Measurements from ENCODE around the gene OR52N4. TPM values are rescaled to one million over a fixed set of nuclear protein-coding genes. Genes with fewer than 3 reads are reported as not detected.

The OR52N4 gene
- total RNA-seq, 1 donor from 2014 or later, result not detected

GRCh38 chr11:5737091-5737490, 17.0 kb upstream of the OR52N4 start:
- Histone ChIP-seq H3K36me3 (ENCODE audit: control insufficient read depth in 3 of 3, insufficient read depth in 3 of 3, low read length in 3 of 3) (no peaks in the 10 kb centered on the region), H3K27ac (ENCODE audit: low read depth, low read length) (no peak overlapping the region), H3K9ac (ENCODE audit: low read depth in 1 of 3, low read length in 3 of 3) (no peak overlapping the region)

GRCh38 chr11:5737670-5738392, 16.2 kb upstream of the OR52N4 start:
- Histone ChIP-seq H3K4me1 (ENCODE audit: control insufficient read depth in 3 of 3, insufficient read depth in 3 of 3, low read length in 3 of 3) (peaks cover 0 to 5% (median 0%) of the 10 kb centered on the region in 3 donors), H3K4me3 (ENCODE audit: low read length in 3 of 3) (no peak overlapping the region), H3K36me3 (ENCODE audit: control insufficient read depth in 3 of 3, insufficient read depth in 3 of 3, low read length in 3 of 3) (no peaks in the 10 kb centered on the region), H3K9me3 (ENCODE audit: control insufficient read depth in 3 of 3, low read length in 3 of 3) (peaks cover 0 to 3% (median 0%) of the 10 kb centered on the region in 3 donors), H3K9ac (ENCODE audit: low read depth in 1 of 3, low read length in 3 of 3) (no peak overlapping the region), H3K27ac (ENCODE audit: low read depth, low read length) (no peak overlapping the region), H3K27me3 (ENCODE audit: control insufficient read depth in 3 of 3, insufficient read depth in 3 of 3, low read length in 3 of 3) (no peaks in the 10 kb centered on the region)

More at GRCh38 chr11:5737091-5737490, 17.0 kb upstream of the OR52N4 start:
- Histone ChIP-seq H3K27me3 (ENCODE audit: control insufficient read depth in 3 of 3, insufficient read depth in 3 of 3, low read length in 3 of 3) (no peaks in the 10 kb centered on the region), H3K4me1 (ENCODE audit: control insufficient read depth in 3 of 3, insufficient read depth in 3 of 3, low read length in 3 of 3) (peaks cover 0 to 5% (median 0%) of the 10 kb centered on the region in 3 donors), H3K9me3 (ENCODE audit: control insufficient read depth in 3 of 3, low read length in 3 of 3) (peaks cover 0 to 1% (median 0%) of the 10 kb centered on the region in 3 donors), H3K4me3 (ENCODE audit: low read length in 3 of 3) (no peak overlapping the region)

GRCh38 chr11:5738431-5738830, 15.6 kb upstream of the OR52N4 start:
- Histone ChIP-seq H3K36me3 (ENCODE audit: control insufficient read depth in 3 of 3, insufficient read depth in 3 of 3, low read length in 3 of 3) (no peaks in the 10 kb centered on the region), H3K4me1 (ENCODE audit: control insufficient read depth in 3 of 3, insufficient read depth in 3 of 3, low read length in 3 of 3) (peaks cover 0 to 5% (median 0%) of the 10 kb centered on the region in 3 donors), H3K9me3 (ENCODE audit: control insufficient read depth in 3 of 3, low read length in 3 of 3) (peaks cover 0 to 3% (median 0%) of the 10 kb centered on the region in 3 donors), H3K9ac (ENCODE audit: low read depth in 1 of 3, low read length in 3 of 3) (no peak overlapping the region), H3K4me3 (ENCODE audit: low read length in 3 of 3) (no peak overlapping the region), H3K27ac (ENCODE audit: low read depth, low read length) (no peak overlapping the region), H3K27me3 (ENCODE audit: control insufficient read depth in 3 of 3, insufficient read depth in 3 of 3, low read length in 3 of 3) (no peaks in the 10 kb centered on the region)

- Histone ChIP-seq H3K36me3 (ENCODE audit: control insufficient read depth in 3 of 3, insufficient read depth in 3 of 3, low read length in 3 of 3) (no peaks in the 10 kb centered on the region), H3K4me1 (ENCODE audit: control insufficient read depth in 3 of 3, insufficient read depth in 3 of 3, low read length in 3 of 3) (no peaks in the 10 kb centered on the region), H3K27me3 (ENCODE audit: control insufficient read depth in 3 of 3, insufficient read depth in 3 of 3, low read length in 3 of 3) (no peaks in the 10 kb centered on the region), H3K27ac (ENCODE audit: low read depth, low read length) (no peak overlapping the region), H3K9ac (ENCODE audit: low read depth in 1 of 3, low read length in 3 of 3) (no peak overlapping the region), H3K9me3 (ENCODE audit: control insufficient read depth in 3 of 3, low read length in 3 of 3) (peaks cover 0 to 3% (median 0%) of the 10 kb centered on the region in 3 donors), H3K4me3 (ENCODE audit: low read length in 3 of 3) (no peak overlapping the region)
These were observed 7.4 kb upstream of the OR52N4 start for GRCh38 chr11:5746614-5747013.

- Histone ChIP-seq H3K4me1 (ENCODE audit: control insufficient read depth in 3 of 3, insufficient read depth in 3 of 3, low read length in 3 of 3) (no peaks in the 10 kb centered on the region), H3K9me3 (ENCODE audit: control insufficient read depth in 3 of 3, low read length in 3 of 3) (no peaks in the 10 kb centered on the region), H3K36me3 (ENCODE audit: control insufficient read depth in 3 of 3, insufficient read depth in 3 of 3, low read length in 3 of 3) (no peaks in the 10 kb centered on the region), H3K27me3 (ENCODE audit: control insufficient read depth in 3 of 3, insufficient read depth in 3 of 3, low read length in 3 of 3) (no peaks in the 10 kb centered on the region), H3K4me3 (ENCODE audit: low read length in 3 of 3) (no peak overlapping the region), H3K27ac (ENCODE audit: low read depth, low read length) (no peak overlapping the region), H3K9ac (ENCODE audit: low read depth in 1 of 3, low read length in 3 of 3) (no peak overlapping the region)
These were observed 4.2 kb upstream of the OR52N4 start for GRCh38 chr11:5749836-5750235.

GRCh38 chr11:5767056-5767455, 13.0 kb downstream of the OR52N4 start:
- Histone ChIP-seq H3K27ac (ENCODE audit: low read depth, low read length) (no peak overlapping the region), H3K27me3 (ENCODE audit: control insufficient read depth in 3 of 3, insufficient read depth in 3 of 3, low read length in 3 of 3) (no peaks in the 10 kb centered on the region), H3K4me1 (ENCODE audit: control insufficient read depth in 3 of 3, insufficient read depth in 3 of 3, low read length in 3 of 3) (no peaks in the 10 kb centered on the region), H3K4me3 (ENCODE audit: low read length in 3 of 3) (no peak overlapping the region), H3K36me3 (ENCODE audit: control insufficient read depth in 3 of 3, insufficient read depth in 3 of 3, low read length in 3 of 3) (no peaks in the 10 kb centered on the region), H3K9me3 (ENCODE audit: control insufficient read depth in 3 of 3, low read length in 3 of 3) (no peaks in the 10 kb centered on the region), H3K9ac (ENCODE audit: low read depth in 1 of 3, low read length in 3 of 3) (no peak overlapping the region)

GRCh38 chr11:5783255-5783654, 29.2 kb downstream of the OR52N4 start, which contains the start of gene OR52N5:
TSS of gene OR52N5 (minus strand) at chr11:5783355. CDS start at chr11:5778634, 4,721 bp downstream.
- Histone ChIP-seq H3K36me3 (ENCODE audit: control insufficient read depth in 3 of 3, insufficient read depth in 3 of 3, low read length in 3 of 3) (no peaks in the 10 kb centered on the region), H3K9ac (ENCODE audit: low read depth in 1 of 3, low read length in 3 of 3) (no peak within 1 kb of the TSS), H3K4me3 (ENCODE audit: low read length in 3 of 3) (no peak within 1 kb of the TSS), H3K27ac (ENCODE audit: low read depth, low read length) (no peak within 1 kb of the TSS), H3K9me3 (ENCODE audit: control insufficient read depth in 3 of 3, low read length in 3 of 3) (no peaks in the 10 kb centered on the region), H3K4me1 (ENCODE audit: control insufficient read depth in 3 of 3, insufficient read depth in 3 of 3, low read length in 3 of 3) (no peaks in the 10 kb centered on the region), H3K27me3 (ENCODE audit: control insufficient read depth in 3 of 3, insufficient read depth in 3 of 3, low read length in 3 of 3) (no peaks in the 10 kb centered on the region)

- H3K36me3 ChIP-seq (ENCODE audit: control insufficient read depth in 3 of 3, insufficient read depth in 3 of 3, low read length in 3 of 3), result no peaks in the 10 kb centered on the region
These were observed 37.1 kb downstream of the OR52N4 start, which contains the start of gene OR52N1 for GRCh38 chr11:5791165-5791564. TSS of gene OR52N1 (minus strand) at chr11:5791265. CDS start at chr11:5788816, 2,449 bp downstream.

GRCh38 chr11:5796541-5796940, 42.5 kb downstream of the OR52N4 start:
- H3K4me1 ChIP-seq (ENCODE audit: control insufficient read depth in 3 of 3, insufficient read depth in 3 of 3, low read length in 3 of 3), result no peaks in the 10 kb centered on the region
- no peaks in the 10 kb centered on the region for H3K27me3 ChIP-seq (ENCODE audit: control insufficient read depth in 3 of 3, insufficient read depth in 3 of 3, low read length in 3 of 3)
- no peak overlapping the region for H3K9ac ChIP-seq (ENCODE audit: low read depth in 1 of 3, low read length in 3 of 3)
- H3K27ac ChIP-seq (ENCODE audit: low read depth, low read length), result no peak overlapping the region
- H3K9me3 ChIP-seq (ENCODE audit: control insufficient read depth in 3 of 3, low read length in 3 of 3), result no peaks in the 10 kb centered on the region
- no peak overlapping the region for H3K4me3 ChIP-seq (ENCODE audit: low read length in 3 of 3)
- no peaks in the 10 kb centered on the region for H3K36me3 ChIP-seq (ENCODE audit: control insufficient read depth in 3 of 3, insufficient read depth in 3 of 3, low read length in 3 of 3)

More at GRCh38 chr11:5791165-5791564, 37.1 kb downstream of the OR52N4 start, which contains the start of gene OR52N1:
- H3K9me3 ChIP-seq (ENCODE audit: control insufficient read depth in 3 of 3, low read length in 3 of 3), result no peaks in the 10 kb centered on the region
- no peak within 1 kb of the TSS for H3K27ac ChIP-seq (ENCODE audit: low read depth, low read length)
- no peak within 1 kb of the TSS for H3K9ac ChIP-seq (ENCODE audit: low read depth in 1 of 3, low read length in 3 of 3)
- H3K4me1 ChIP-seq (ENCODE audit: control insufficient read depth in 3 of 3, insufficient read depth in 3 of 3, low read length in 3 of 3), result no peaks in the 10 kb centered on the region
- H3K27me3 ChIP-seq (ENCODE audit: control insufficient read depth in 3 of 3, insufficient read depth in 3 of 3, low read length in 3 of 3), result no peaks in the 10 kb centered on the region
- H3K4me3 ChIP-seq (ENCODE audit: low read length in 3 of 3), result no peak within 1 kb of the TSS

- H3K9ac ChIP-seq (ENCODE audit: low read depth in 1 of 3, low read length in 3 of 3), result no peak overlapping the region
These were observed 49.9 kb downstream of the OR52N4 start for GRCh38 chr11:5803982-5804381.

More at GRCh38 chr11:5803982-5804381, 49.9 kb downstream of the OR52N4 start:
- Histone ChIP-seq H3K27ac (ENCODE audit: low read depth, low read length) (no peak overlapping the region), H3K4me3 (ENCODE audit: low read length in 3 of 3) (no peak overlapping the region), H3K4me1 (ENCODE audit: control insufficient read depth in 3 of 3, insufficient read depth in 3 of 3, low read length in 3 of 3) (peaks cover 0 to 8% (median 5%) of the 10 kb centered on the region in 3 donors), H3K36me3 (ENCODE audit: control insufficient read depth in 3 of 3, insufficient read depth in 3 of 3, low read length in 3 of 3) (no peaks in the 10 kb centered on the region), H3K9me3 (ENCODE audit: control insufficient read depth in 3 of 3, low read length in 3 of 3) (no peaks in the 10 kb centered on the region), H3K27me3 (ENCODE audit: control insufficient read depth in 3 of 3, insufficient read depth in 3 of 3, low read length in 3 of 3) (peaks cover 0 to 4% (median 4%) of the 10 kb centered on the region in 3 donors)
